ENCODE results near the gene GAB2.
A peak's percentile ranks its signal among the peaks of the same experiment; 100 is the strongest.
"Not testable (repeated sequence)": the region's sequence is repeated elsewhere in the genome, so short reads cannot be mapped to it uniquely, and the experiment has no call there.

The GAB2 gene

GRCh38 chr11:78281511-78281910 is 136.1 kb downstream of the GAB2 start:
- no peak for DNase-seq (ENCODE audit: low read depth in 2 of 2)

- no peak for DNase-seq (ENCODE audit: low read depth in 2 of 2)
These were observed 140.2 kb downstream of the GAB2 start for GRCh38 chr11:78277314-78277994.

GRCh38 chr11:78276311-78276710 is 141.3 kb downstream of the GAB2 start:
- no peak for DNase-seq (ENCODE audit: low read depth in 2 of 2)

GRCh38 chr11:78274739-78275138 is 142.9 kb downstream of the GAB2 start:
- no peak for DNase-seq (ENCODE audit: low read depth in 2 of 2)

GRCh38 chr11:78272625-78273269 is 144.9 kb downstream of the GAB2 start:
- DNase-seq (ENCODE audit: low read depth in 2 of 2) = not testable (repeated sequence)

GRCh38 chr11:78271801-78272200 is 145.8 kb downstream of the GAB2 start:
- DNase-seq (ENCODE audit: low read depth in 2 of 2) = not testable (repeated sequence)

- DNase-seq (ENCODE audit: low read depth in 2 of 2) = no peak
These were observed 146.6 kb downstream of the GAB2 start for GRCh38 chr11:78270971-78271370.

GRCh38 chr11:78269806-78270205 is 147.8 kb downstream of the GAB2 start:
- DNase-seq (ENCODE audit: low read depth in 2 of 2) = no peak

GRCh38 chr11:78268591-78269410 is 148.8 kb downstream of the GAB2 start:
- no peak for DNase-seq (ENCODE audit: low read depth in 2 of 2)

GRCh38 chr11:78266451-78266850 is 151.2 kb downstream of the GAB2 start:
- DNase-seq (ENCODE audit: low read depth in 2 of 2) = no peak

- no peak for DNase-seq (ENCODE audit: low read depth in 2 of 2)
These were observed 152.3 kb downstream of the GAB2 start for GRCh38 chr11:78265326-78265725.

GRCh38 chr11:78262691-78263090 is 154.9 kb downstream of the GAB2 start:
- DNase-seq (ENCODE audit: low read depth in 2 of 2) = no peak

GRCh38 chr11:78262238-78262637 is 155.4 kb downstream of the GAB2 start:
- DNase-seq (ENCODE audit: low read depth in 2 of 2) = no peak

GRCh38 chr11:78261828-78262227 is 155.8 kb downstream of the GAB2 start:
- DNase-seq (ENCODE audit: low read depth in 2 of 2) = no peak

GRCh38 chr11:78261367-78261766 is 156.3 kb downstream of the GAB2 start:
- DNase-seq (ENCODE audit: low read depth in 2 of 2) = no peak

- no peak for DNase-seq (ENCODE audit: low read depth in 2 of 2)
These were observed 157.7 kb downstream of the GAB2 start for GRCh38 chr11:78259777-78260487.

GRCh38 chr11:78257654-78258053 is 160.0 kb downstream of the GAB2 start:
- no peak for DNase-seq (ENCODE audit: low read depth in 2 of 2)

- peak; percentile 50 to 56 for DNase-seq (ENCODE audit: low read depth in 2 of 2)
These were observed 160.7 kb downstream of the GAB2 start for GRCh38 chr11:78256962-78257361.

- no peak for DNase-seq (ENCODE audit: low read depth in 2 of 2)
These were observed 161.7 kb downstream of the GAB2 start for GRCh38 chr11:78255919-78256318.

- DNase-seq (ENCODE audit: low read depth in 2 of 2) = no peak
These were observed 163.4 kb downstream of the GAB2 start for GRCh38 chr11:78254268-78254667.

- DNase-seq (ENCODE audit: low read depth in 2 of 2) = no peak
These were observed 163.8 kb downstream of the GAB2 start for GRCh38 chr11:78253797-78254196.
